ENCODE results near the gene PIAS4. TPM values are rescaled to one million over a fixed set of nuclear protein-coding genes. Genes with fewer than 3 reads are reported as not detected.

PIAS4 gene
- total and polyA plus RNA-seq, 9 of the 15 experiments (the other 6 are each of a cell fraction or from before 2014, with no cell fraction given) = 0.27 to 34.9 (median 14.4) TPM

DNA sequence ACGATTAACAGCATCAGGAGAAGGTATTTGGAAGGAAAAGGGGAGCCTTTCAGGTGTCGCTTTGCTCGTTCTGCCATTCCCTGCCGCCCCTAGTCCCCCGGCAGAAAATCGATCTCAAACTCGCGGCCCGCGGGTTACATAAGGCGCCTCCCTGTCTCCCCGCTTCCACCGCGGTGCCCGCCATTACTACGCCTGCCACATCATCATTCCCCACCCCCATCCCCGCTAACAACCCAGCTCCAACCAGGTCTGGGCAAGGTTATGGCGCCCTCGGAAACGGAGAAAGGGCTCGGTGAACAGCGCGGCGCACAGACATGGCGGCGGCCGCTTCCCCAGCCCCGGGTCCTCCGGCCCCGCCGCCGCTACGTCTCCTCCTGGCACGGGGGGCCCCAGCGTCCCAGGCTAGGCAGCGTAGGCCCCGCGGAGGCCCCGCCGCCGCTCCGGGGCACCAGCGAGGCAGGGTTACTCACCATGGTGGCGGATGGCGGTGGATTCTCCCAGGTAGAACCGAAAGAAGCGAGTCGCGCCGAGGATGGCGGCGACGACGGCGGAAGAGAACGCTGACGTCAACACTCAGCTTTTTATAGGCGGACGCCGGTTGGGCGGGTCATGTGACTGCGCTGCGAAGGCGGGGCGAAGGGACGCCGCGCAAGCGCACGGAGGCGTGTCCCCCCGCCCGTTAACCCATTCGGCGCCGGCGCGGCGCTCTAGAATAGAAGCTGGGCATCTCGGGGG is 22.5 kb upstream of the PIAS4 start, which contains the start of gene EEF2 (continued):
- TF ChIP-seq, protein P1, sequence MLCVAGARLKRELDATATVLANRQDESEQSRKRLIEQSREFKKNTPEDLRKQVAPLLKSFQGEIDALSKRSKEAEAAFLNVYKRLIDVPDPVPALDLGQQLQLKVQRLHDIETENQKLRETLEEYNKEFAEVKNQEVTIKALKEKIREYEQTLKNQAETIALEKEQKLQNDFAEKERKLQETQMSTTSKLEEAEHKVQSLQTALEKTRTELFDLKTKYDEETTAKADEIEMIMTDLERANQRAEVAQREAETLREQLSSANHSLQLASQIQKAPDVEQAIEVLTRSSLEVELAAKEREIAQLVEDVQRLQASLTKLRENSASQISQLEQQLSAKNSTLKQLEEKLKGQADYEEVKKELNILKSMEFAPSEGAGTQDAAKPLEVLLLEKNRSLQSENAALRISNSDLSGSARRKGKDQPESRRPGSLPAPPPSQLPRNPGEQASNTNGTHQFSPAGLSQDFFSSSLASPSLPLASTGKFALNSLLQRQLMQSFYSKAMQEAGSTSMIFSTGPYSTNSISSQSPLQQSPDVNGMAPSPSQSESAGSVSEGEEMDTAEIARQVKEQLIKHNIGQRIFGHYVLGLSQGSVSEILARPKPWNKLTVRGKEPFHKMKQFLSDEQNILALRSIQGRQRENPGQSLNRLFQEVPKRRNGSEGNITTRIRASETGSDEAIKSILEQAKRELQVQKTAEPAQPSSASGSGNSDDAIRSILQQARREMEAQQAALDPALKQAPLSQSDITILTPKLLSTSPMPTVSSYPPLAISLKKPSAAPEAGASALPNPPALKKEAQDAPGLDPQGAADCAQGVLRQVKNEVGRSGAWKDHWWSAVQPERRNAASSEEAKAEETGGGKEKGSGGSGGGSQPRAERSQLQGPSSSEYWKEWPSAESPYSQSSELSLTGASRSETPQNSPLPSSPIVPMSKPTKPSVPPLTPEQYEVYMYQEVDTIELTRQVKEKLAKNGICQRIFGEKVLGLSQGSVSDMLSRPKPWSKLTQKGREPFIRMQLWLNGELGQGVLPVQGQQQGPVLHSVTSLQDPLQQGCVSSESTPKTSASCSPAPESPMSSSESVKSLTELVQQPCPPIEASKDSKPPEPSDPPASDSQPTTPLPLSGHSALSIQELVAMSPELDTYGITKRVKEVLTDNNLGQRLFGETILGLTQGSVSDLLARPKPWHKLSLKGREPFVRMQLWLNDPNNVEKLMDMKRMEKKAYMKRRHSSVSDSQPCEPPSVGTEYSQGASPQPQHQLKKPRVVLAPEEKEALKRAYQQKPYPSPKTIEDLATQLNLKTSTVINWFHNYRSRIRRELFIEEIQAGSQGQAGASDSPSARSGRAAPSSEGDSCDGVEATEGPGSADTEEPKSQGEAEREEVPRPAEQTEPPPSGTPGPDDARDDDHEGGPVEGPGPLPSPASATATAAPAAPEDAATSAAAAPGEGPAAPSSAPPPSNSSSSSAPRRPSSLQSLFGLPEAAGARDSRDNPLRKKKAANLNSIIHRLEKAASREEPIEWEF (CRISPR knock-in tag; IDR thresholded peaks at IDR 0.05) = no peak
- TF ChIP-seq FOXK2 (conservative IDR thresholded peaks at IDR 0.05 in 1 of 2, IDR thresholded peaks at IDR 0.05 in 1 of 2; ENCODE audit: low read depth in 2 of 2) (peak in 1 of 2 experiments; percentile 53; a peak in 3 of 4 replicates), PPARD (CRISPR knock-in tag; IDR thresholded peaks at IDR 0.05) (no peak), GATAD2B (IDR thresholded peaks at IDR 0.05; ENCODE audit: borderline replicate concordance) (no peak), PML (IDR thresholded peaks at IDR 0.05; ENCODE audit: low read length) (peak; percentile 95), ZFP1 (CRISPR knock-in tag; IDR thresholded peaks at IDR 0.05) (no peak), STAT5B (CRISPR knock-in tag; IDR thresholded peaks at IDR 0.05) (no peak), POLR3A (IDR thresholded peaks at IDR 0.05; ENCODE audit: borderline replicate concordance, extremely low read depth, insufficient read depth, insufficient read length) (no peak), POLR2G (IDR thresholded peaks at IDR 0.05; ENCODE audit: low read depth, low read length) (peak; percentile 100), SAFB2 (IDR thresholded peaks at IDR 0.05; ENCODE audit: borderline replicate concordance, low read depth, low read length, severe bottlenecking) (no peak), NUFIP1 (IDR thresholded peaks at IDR 0.05; ENCODE audit: partially characterized antibody) (no peak), XRCC3 (IDR thresholded peaks at IDR 0.05) (no peak)
- TF ChIP-seq, protein P2, sequence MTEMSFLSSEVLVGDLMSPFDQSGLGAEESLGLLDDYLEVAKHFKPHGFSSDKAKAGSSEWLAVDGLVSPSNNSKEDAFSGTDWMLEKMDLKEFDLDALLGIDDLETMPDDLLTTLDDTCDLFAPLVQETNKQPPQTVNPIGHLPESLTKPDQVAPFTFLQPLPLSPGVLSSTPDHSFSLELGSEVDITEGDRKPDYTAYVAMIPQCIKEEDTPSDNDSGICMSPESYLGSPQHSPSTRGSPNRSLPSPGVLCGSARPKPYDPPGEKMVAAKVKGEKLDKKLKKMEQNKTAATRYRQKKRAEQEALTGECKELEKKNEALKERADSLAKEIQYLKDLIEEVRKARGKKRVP (CRISPR knock-in tag; IDR thresholded peaks at IDR 0.05) = no peak
- TF ChIP-seq, protein P3, sequence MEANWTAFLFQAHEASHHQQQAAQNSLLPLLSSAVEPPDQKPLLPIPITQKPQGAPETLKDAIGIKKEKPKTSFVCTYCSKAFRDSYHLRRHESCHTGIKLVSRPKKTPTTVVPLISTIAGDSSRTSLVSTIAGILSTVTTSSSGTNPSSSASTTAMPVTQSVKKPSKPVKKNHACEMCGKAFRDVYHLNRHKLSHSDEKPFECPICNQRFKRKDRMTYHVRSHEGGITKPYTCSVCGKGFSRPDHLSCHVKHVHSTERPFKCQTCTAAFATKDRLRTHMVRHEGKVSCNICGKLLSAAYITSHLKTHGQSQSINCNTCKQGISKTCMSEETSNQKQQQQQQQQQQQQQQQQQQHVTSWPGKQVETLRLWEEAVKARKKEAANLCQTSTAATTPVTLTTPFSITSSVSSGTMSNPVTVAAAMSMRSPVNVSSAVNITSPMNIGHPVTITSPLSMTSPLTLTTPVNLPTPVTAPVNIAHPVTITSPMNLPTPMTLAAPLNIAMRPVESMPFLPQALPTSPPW (CRISPR knock-in tag; IDR thresholded peaks at IDR 0.05) = peak; percentile 93
- TF ChIP-seq, protein P4, sequence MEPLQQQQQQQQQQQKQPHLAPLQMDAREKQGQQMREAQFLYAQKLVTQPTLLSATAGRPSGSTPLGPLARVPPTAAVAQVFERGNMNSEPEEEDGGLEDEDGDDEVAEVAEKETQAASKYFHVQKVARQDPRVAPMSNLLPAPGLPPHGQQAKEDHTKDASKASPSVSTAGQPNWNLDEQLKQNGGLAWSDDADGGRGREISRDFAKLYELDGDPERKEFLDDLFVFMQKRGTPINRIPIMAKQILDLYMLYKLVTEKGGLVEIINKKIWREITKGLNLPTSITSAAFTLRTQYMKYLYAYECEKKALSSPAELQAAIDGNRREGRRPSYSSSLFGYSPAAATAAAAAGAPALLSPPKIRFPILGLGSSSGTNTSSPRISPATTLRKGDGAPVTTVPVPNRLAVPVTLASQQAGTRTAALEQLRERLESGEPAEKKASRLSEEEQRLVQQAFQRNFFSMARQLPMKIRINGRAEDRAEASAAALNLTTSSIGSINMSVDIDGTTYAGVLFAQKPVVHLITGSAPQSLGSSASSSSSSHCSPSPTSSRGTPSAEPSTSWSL (CRISPR knock-in tag; IDR thresholded peaks at IDR 0.05; ENCODE audit: borderline replicate concordance) = no peak
- TF ChIP-seq, protein P5, sequence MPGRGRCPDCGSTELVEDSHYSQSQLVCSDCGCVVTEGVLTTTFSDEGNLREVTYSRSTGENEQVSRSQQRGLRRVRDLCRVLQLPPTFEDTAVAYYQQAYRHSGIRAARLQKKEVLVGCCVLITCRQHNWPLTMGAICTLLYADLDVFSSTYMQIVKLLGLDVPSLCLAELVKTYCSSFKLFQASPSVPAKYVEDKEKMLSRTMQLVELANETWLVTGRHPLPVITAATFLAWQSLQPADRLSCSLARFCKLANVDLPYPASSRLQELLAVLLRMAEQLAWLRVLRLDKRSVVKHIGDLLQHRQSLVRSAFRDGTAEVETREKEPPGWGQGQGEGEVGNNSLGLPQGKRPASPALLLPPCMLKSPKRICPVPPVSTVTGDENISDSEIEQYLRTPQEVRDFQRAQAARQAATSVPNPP (IDR thresholded peaks at IDR 0.05; ENCODE audit: borderline replicate concordance, insufficient read depth, insufficient read length) = no peak
